ENCODE data around the gene CNNM2. TPM values are rescaled to one million over a fixed set of nuclear protein-coding genes. Genes with fewer than 3 reads are reported as not detected.

Gene CNNM2
- total RNA-seq, 2 donors from 2014 or later: 14.7 to 17.9 TPM

- Histone ChIP-seq H3K36me3 (ENCODE audit: control insufficient read depth, insufficient read depth, low read length) (peaks cover 40% of the 10 kb centered on the region), H3K9ac (ENCODE audit: extremely low read depth, low read length, poor library complexity, severe bottlenecking) (no peak overlapping the region), H3K4me1 (ENCODE audit: control insufficient read depth, insufficient read depth, low read length) (no peaks in the 10 kb centered on the region), H3K27ac (ENCODE audit: low read depth, low read length) (no peak overlapping the region), H3K4me3 (ENCODE audit: low read length) (no peak overlapping the region), H3K27me3 (ENCODE audit: control insufficient read depth, insufficient read depth, low read length, poor library complexity, severe bottlenecking) (no peaks in the 10 kb centered on the region), H3K9me3 (ENCODE audit: control insufficient read depth, low read length) (no peaks in the 10 kb centered on the region)
- WGBS, 2 experiments (ENCODE audit: insufficient coverage in 1 of 2, insufficient read length in 1 of 2): 96 to 100% methylated on average over 7 of the region's 7 CpGs
- Mint-ChIP-seq H3K27me3 (ENCODE audit: insufficient read depth) (no peaks in the 10 kb centered on the region), H3K9me3 (no peaks in the 10 kb centered on the region), H3K36me3 (ENCODE audit: low read depth) (peaks cover 32% of the 10 kb centered on the region), H3K27ac (no peak overlapping the region), H3K4me1 (no peaks in the 10 kb centered on the region), H3K4me3 (no peak overlapping the region)
- no peak for DNase-seq
- TF ChIP-seq CTCF (conservative IDR thresholded peaks at IDR 0.05): no peak
These were observed 165.3 kb downstream of the CNNM2 start for GRCh38 chr10:103083266-103083976.

GRCh38 chr10:103083977-103084320, 165.9 kb downstream of the CNNM2 start:
- Histone ChIP-seq H3K4me3 (ENCODE audit: low read length) (no peak overlapping the region), H3K4me1 (ENCODE audit: control insufficient read depth, insufficient read depth, low read length) (no peaks in the 10 kb centered on the region), H3K27me3 (ENCODE audit: control insufficient read depth, insufficient read depth, low read length, poor library complexity, severe bottlenecking) (no peaks in the 10 kb centered on the region), H3K9me3 (ENCODE audit: control insufficient read depth, low read length) (no peaks in the 10 kb centered on the region), H3K27ac (ENCODE audit: low read depth, low read length) (no peak overlapping the region), H3K36me3 (ENCODE audit: control insufficient read depth, insufficient read depth, low read length) (peaks cover 45% of the 10 kb centered on the region), H3K9ac (ENCODE audit: extremely low read depth, low read length, poor library complexity, severe bottlenecking) (no peak overlapping the region)
- no peak for DNase-seq
- no peak for TF ChIP-seq CTCF (conservative IDR thresholded peaks at IDR 0.05)
- Mint-ChIP-seq H3K4me3 (no peak overlapping the region), H3K9me3 (no peaks in the 10 kb centered on the region), H3K27ac (no peak overlapping the region), H3K4me1 (no peaks in the 10 kb centered on the region), H3K27me3 (ENCODE audit: insufficient read depth) (no peaks in the 10 kb centered on the region), H3K36me3 (ENCODE audit: low read depth) (peaks cover 36% of the 10 kb centered on the region)
- 90 to 94% methylated on average over 5 of the region's 5 CpGs for whole genome bisulfite sequencing, 2 experiments (ENCODE audit: insufficient coverage in 1 of 2, insufficient read length in 1 of 2)

DNA sequence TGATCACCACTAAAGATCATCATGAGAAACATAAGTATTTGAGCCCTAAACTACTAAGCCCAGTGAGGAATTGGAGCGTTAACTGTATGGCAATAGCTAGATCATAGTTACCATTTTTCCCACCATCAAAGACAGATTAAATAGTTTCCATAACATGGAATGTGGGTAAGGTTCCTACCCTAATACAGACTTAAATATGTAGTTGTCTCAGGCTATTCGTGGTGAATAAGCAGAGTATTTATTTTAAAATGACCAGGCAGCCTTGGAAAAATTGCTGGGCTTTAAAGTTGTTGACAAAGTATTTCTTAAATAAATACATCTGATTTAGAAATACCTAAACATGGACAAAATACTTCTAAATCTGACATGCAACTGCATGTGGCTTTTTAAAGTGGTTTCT, 168.2 kb downstream of the CNNM2 start:
- Histone ChIP-seq H3K4me1 (ENCODE audit: control insufficient read depth, insufficient read depth, low read length) (no peaks in the 10 kb centered on the region), H3K36me3 (ENCODE audit: control insufficient read depth, insufficient read depth, low read length) (peaks cover 68% of the 10 kb centered on the region), H3K9me3 (ENCODE audit: control insufficient read depth, low read length) (no peaks in the 10 kb centered on the region), H3K27ac (ENCODE audit: low read depth, low read length) (no peak overlapping the region), H3K9ac (ENCODE audit: extremely low read depth, low read length, poor library complexity, severe bottlenecking) (no peak overlapping the region), H3K27me3 (ENCODE audit: control insufficient read depth, insufficient read depth, low read length, poor library complexity, severe bottlenecking) (no peaks in the 10 kb centered on the region), H3K4me3 (ENCODE audit: low read length) (no peak overlapping the region)
- TF ChIP-seq CTCF (conservative IDR thresholded peaks at IDR 0.05): no peak
- Mint-ChIP-seq H3K9me3 (no peaks in the 10 kb centered on the region), H3K4me1 (no peaks in the 10 kb centered on the region), H3K36me3 (ENCODE audit: low read depth) (peaks cover 57% of the 10 kb centered on the region), H3K4me3 (no peak overlapping the region), H3K27ac (no peak overlapping the region), H3K27me3 (ENCODE audit: insufficient read depth) (no peaks in the 10 kb centered on the region)
- DNase-seq: no peak
- 93% methylated on average over 2 of the region's 2 CpGs; no CpG with 5 or more reads in 1 of the 2 experiments for WGBS, 2 experiments (ENCODE audit: insufficient coverage in 1 of 2, insufficient read length in 1 of 2)
